K562 (cell line): ENCODE results near the gene NOS1. TPM values are rescaled to one million over a fixed set of nuclear protein-coding genes. Genes with fewer than 3 reads are reported as not detected.

Experiments
- ATAC-seq: fragments of 200-7000 bp; cut with Tn5 transposase; 3 replicates; pipeline ENCODE4 v1.9.1; 2020; ENCODE audit warnings: moderate library complexity
- BruUV-seq: library from RNA; stranded (reverse); fragments of 400-500 nt; replicated peaks from 2 replicates; lab custom pipeline; 2021; lab: Mats Ljungman, UMichigan
- CTCF ChIA-PET: fragments of 300-600 bp; formaldehyde crosslinking; extraction: SDS; loops from one replicate; lab custom pipeline; 2021; ENCODE audit warnings: low intra/inter-chr PET ratio; lab: Yijun Ruan, JAX
- POLR2A ChIA-PET: fragments of 300-600, 350-650 bp; sonication (Branson Sonifier 250); formaldehyde crosslinking; extraction: SDS; loops from one replicate; lab custom pipeline; 2021; ENCODE audit warnings: antibody characterized with exemption, inconsistent platforms; lab: Yijun Ruan, JAX
- DNase-seq, 4 experiments: peaks; one replicate each; pipeline versions ENCODE4 v3.0.0 to v3.0.0-alpha.2; 2011 to 2018; ENCODE audit warnings: low spot score in 3 of 4, mixed read lengths in 3 of 4; ENCODE audit errors: extremely low read depth in 1 of 4
- FAIRE-seq: peaks from 2 replicates; lab custom pipeline; 2011; peaks lifted over from hg19 to GRCh38; lab: Jason Lieb, UNC
- H2AFZ ChIP-seq: 2 replicates; pipeline ENCODE4 v1.6.0; 2011; ENCODE audit warnings: low read depth, low read length, control low read depth, inconsistent platforms
- H3K27ac ChIP-seq: fragments of 200-600 bp; 3 replicates; pipeline ENCODE4 v1.8.0; 2011; ENCODE audit warnings: low read depth, mild to moderate bottlenecking, control low read depth, inconsistent platforms, low read length, moderate library complexity, mixed read lengths; ENCODE audit errors: extremely low read depth
- H3K27me3 ChIP-seq, 2 experiments: fragments of 300-600 bp in 1 of 2; 2 replicates in 1 of 2; 3 replicates in 1 of 2; pipeline versions ENCODE4 v1.6.0 to v1.8.0; 2011; ENCODE audit warnings: inconsistent platforms in 2 of 2, low read length in 2 of 2, mild to moderate bottlenecking in 1 of 2, mixed read lengths in 1 of 2, moderate library complexity in 1 of 2; ENCODE audit not compliant: control insufficient read depth in 2 of 2, insufficient read depth in 2 of 2
- H3K36me3 ChIP-seq: fragments of 300-600 bp; 3 replicates; pipeline ENCODE4 v1.8.0; 2011; ENCODE audit warnings: mild to moderate bottlenecking, low read length, inconsistent platforms; ENCODE audit not compliant: control insufficient read depth, insufficient read depth
- H3K4me1 ChIP-seq, 2 experiments: fragments of 200-600 bp in 1 of 2; replicated peaks in 1 of 2; 2 replicates in 1 of 2; 3 replicates in 1 of 2; pipeline versions ENCODE4 v1.5.1 to v1.8.0; 2011; ENCODE audit warnings: inconsistent platforms in 2 of 2, low read length in 2 of 2, mild to moderate bottlenecking in 1 of 2, mixed read lengths in 1 of 2, moderate library complexity in 1 of 2; ENCODE audit not compliant: control insufficient read depth in 2 of 2, insufficient read depth in 2 of 2
- H3K4me2 ChIP-seq: 2 replicates; pipeline ENCODE4 v1.6.1; 2011; ENCODE audit warnings: low read length, control low read depth, inconsistent platforms, mixed read lengths; ENCODE audit not compliant: insufficient read depth
- H3K4me3 ChIP-seq: fragments of 200-600 bp; sonication (generic), shearing (Covaris generic); 2 replicates; pipeline ENCODE4 v1.5.1; 2016; ENCODE audit warnings: control low read depth, inconsistent platforms
- H3K79me2 ChIP-seq: fragments of 200-600 bp; 3 replicates; pipeline ENCODE4 v1.8.0; 2011; ENCODE audit warnings: low read length, inconsistent platforms; ENCODE audit not compliant: control insufficient read depth, insufficient read depth
- H3K9ac ChIP-seq, 2 experiments: 2 replicates each; pipeline versions ENCODE4 v1.6.0 to v1.6.1; 2011; ENCODE audit warnings: low read depth in 2 of 2, low read length in 2 of 2, control low read depth in 1 of 2, inconsistent platforms in 1 of 2, mild to moderate bottlenecking in 1 of 2, mixed read lengths in 1 of 2; ENCODE audit not compliant: insufficient read depth in 1 of 2
- H3K9me1 ChIP-seq: one replicate; pipeline ENCODE4 v1.6.0; 2011; ENCODE audit warnings: inconsistent platforms, mild to moderate bottlenecking, low read length, moderate library complexity; ENCODE audit not compliant: control insufficient read depth, insufficient read depth
- H3K9me3 ChIP-seq: replicated peaks from 2 replicates; pipeline ENCODE4 v1.5.1; 2011; ENCODE audit warnings: low read depth, low read length, inconsistent platforms; ENCODE audit not compliant: control insufficient read depth, insufficient read depth
- H4K20me1 ChIP-seq: replicated peaks from 2 replicates; pipeline ENCODE4 v1.6.1; 2011; ENCODE audit warnings: low read length, inconsistent platforms, mixed read lengths; ENCODE audit not compliant: control insufficient read depth, insufficient read depth
- ARID1B ChIP-seq: fragments of 450-650 bp; IDR thresholded peaks from 2 replicates; pipeline ENCODE4 v1.6.1; 2016; ENCODE audit warnings: antibody characterized with exemption, mild to moderate bottlenecking, inconsistent platforms
- ELF1 ChIP-seq: fragments of 200-800 bp; sonication (Bioruptor generic); IDR thresholded peaks from 2 replicates; pipeline ENCODE4 v1.6.1; 2016; ENCODE audit warnings: missing genetic modification characterization, missing compliant biosample characterization
- KDM2B ChIP-seq: fragments of 250-450 bp; sonication (Bioruptor Pico); IDR thresholded peaks from 2 replicates; pipeline ENCODE4 v1.8.0; 2021; ENCODE audit warnings: mild to moderate bottlenecking, moderate library complexity
- NCOA1 ChIP-seq: fragments of 450-650 bp; IDR thresholded peaks from 2 replicates; pipeline ENCODE4 v1.6.1; 2016; ENCODE audit warnings: low read depth
- POLR2A ChIP-seq: fragments of 450-650 bp; conservative IDR thresholded peaks from 2 replicates; pipeline ENCODE4 v1.6.1; 2016
- POLR3G ChIP-seq: IDR thresholded peaks from 2 replicates; pipeline ENCODE4 v1.6.1; 2011; ENCODE audit not compliant: insufficient read length, insufficient replicate concordance; ENCODE audit errors: extremely low read depth
- TFE3 ChIP-seq: fragments of 450-650 bp; formaldehyde crosslinking; IDR thresholded peaks from 2 replicates; pipeline ENCODE4 v1.4.0; 2020; ENCODE audit warnings: mild to moderate bottlenecking, mixed read lengths
- THAP12 ChIP-seq: fragments of 250-450 bp; sonication (Bioruptor Pico); IDR thresholded peaks from 2 replicates; pipeline ENCODE4 v1.9.0; 2021; ENCODE audit warnings: mild to moderate bottlenecking, inconsistent platforms
- THRB ChIP-seq: fragments of 450-650 bp; formaldehyde crosslinking; conservative IDR thresholded peaks from 2 replicates; pipeline ENCODE4 v1.4.0; 2022; ENCODE audit warnings: mild to moderate bottlenecking, missing genetic modification characterization
- ZBTB34 ChIP-seq: fragments of 250-450 bp; sonication (Bioruptor Pico); IDR thresholded peaks from 2 replicates; pipeline ENCODE4 v1.8.0; 2021; ENCODE audit warnings: mild to moderate bottlenecking, moderate library complexity
- WGBS: fragments of 100-300 bp; shearing (Covaris generic); methylation state at CpG from one replicate; pipeline ENCODE4 v1.1.6; 2016; ENCODE audit warnings: low coverage, mixed read lengths; ENCODE audit not compliant: insufficient coverage; ENCODE audit errors: missing lambda C conversion rate; 5-methylcytosine and 5-hydroxymethylcytosine counted together
- in situ Hi-C: fragments of 300-500 bp; cut with MboI; formaldehyde crosslinking; loops from 4 replicates; pipeline ENCODE4 v1.15.0; 2018; ENCODE audit warnings: inconsistent platforms, mixed read lengths
- intact Hi-C: fragments of 100-400 bp; cut with micrococcal nuclease; formaldehyde crosslinking; loops from 2 replicates; pipeline ENCODE4 v1.14.2; 2022
- polyA plus RNA-seq, 8 experiments: library from polyadenylated mRNA; depleted of rRNA in 4 of 8; stranded (reverse) in 5 of 8; unstranded in 3 of 8; fragments of >200 nt; fragmentation: Nextera tagmentation in 2 of 8; fragmentation: Illumina TruSeq in 1 of 8; extraction: Ambion mirVana in 2 of 8; extraction: Trizol in 1 of 8; gene quantifications; 2 replicates each; pipeline versions ENCODE4 v1.2.1 to v1.2.3, GENCODE V29; 2011 to 2014; ENCODE audit warnings: inconsistent platforms in 1 of 8, missing spikeins in 1 of 8
- total RNA-seq, 7 experiments: library from RNA; depleted of rRNA in 6 of 7; stranded (reverse); fragments of >200 nt in 6 of 7; fragmentation: Illumina TruSeq in 2 of 7; extraction: Trizol in 2 of 7; gene quantifications; 2 replicates each; pipeline versions ENCODE4 v1.2.1 to v1.2.3, GENCODE V29; 2011 to 2021; ENCODE audit warnings: low replicate concordance in 1 of 7

NOS1 gene
- total and polyA plus RNA-seq, 9 of the 15 experiments (the other 6 are each of a cell fraction or from before 2014, with no cell fraction given): not detected

- no peak overlapping the region for H3K27ac ChIP-seq
- no CpG with 5 or more reads among the region's 1 CpG for WGBS
- no peaks in the 10 kb centered on the region for H4K20me1 ChIP-seq
- H3K4me1 ChIP-seq: no peaks in the 10 kb centered on the region
- no peak overlapping the region for H3K9ac ChIP-seq
- no peak overlapping the region for H2AFZ ChIP-seq
- POLR2A ChIA-PET: no interaction called here
- peaks cover 5 to 24% of the 10 kb centered on the region in 2 experiments; a peak in 3 of 5 replicates for H3K27me3 ChIP-seq
- H3K36me3 ChIP-seq: no peaks in the 10 kb centered on the region
- no peak for ATAC-seq
- H3K4me2 ChIP-seq: no peak overlapping the region
- CTCF ChIA-PET: no interaction called here
- FAIRE-seq: no peak
- no peaks in the 10 kb centered on the region for H3K79me2 ChIP-seq
- in situ Hi-C loops: no loop called here
- TF ChIP-seq POLR2A (no peak), KDM2B (no peak)
- TF ChIP-seq, all 486 proteins: peak for 0
- DNase-seq: no peak
- intact Hi-C loops: no loop called here
- Histone ChIP-seq H3K9me1 (no peaks in the 10 kb centered on the region), H3K9me3 (no peaks in the 10 kb centered on the region), H3K4me3 (no peak overlapping the region)
- no TSS peak for BruUV-seq
Observed at GRCh38 chr12:117322428-117322827, 39.0 kb downstream of the NOS1 start.

- no TSS peak for BruUV-seq
- POLR2A ChIA-PET: no interaction called here
- DNase-seq: no peak
- no peaks in the 10 kb centered on the region for H3K4me1 ChIP-seq
- WGBS: 0% methylated on average over 4 of the region's 4 CpGs
- H2AFZ ChIP-seq: no peak overlapping the region
- FAIRE-seq: no peak
- H4K20me1 ChIP-seq: no peaks in the 10 kb centered on the region
- no peaks in the 10 kb centered on the region for H3K36me3 ChIP-seq
- no peaks in the 10 kb centered on the region for H3K9me3 ChIP-seq
- no peak overlapping the region for H3K4me3 ChIP-seq
- no peaks in the 10 kb centered on the region for H3K9me1 ChIP-seq
- H3K27me3 ChIP-seq: peaks cover 5 to 21% of the 10 kb centered on the region in 2 experiments; a peak in 3 of 5 replicates
- no peak for ATAC-seq
- no peak overlapping the region for H3K27ac ChIP-seq
- in situ Hi-C loops (no loop called here), intact Hi-C loops (no loop called here)
- no peak overlapping the region for H3K9ac ChIP-seq
- CTCF ChIA-PET: interaction anchor here (0.6 kb wide), 1 partner anchor 463 kb away, joined by 4 read pairs; no protein-coding TSS in a partner anchor
- H3K79me2 ChIP-seq: no peaks in the 10 kb centered on the region
- no peak overlapping the region for H3K4me2 ChIP-seq
- no peak for TF ChIP-seq POLR3G
- no peak for TF ChIP-seq THRB (CRISPR knock-in tag)
- TF ChIP-seq ELF1: no peak
- TF ChIP-seq ARID1B: no peak
- TF ChIP-seq TFE3 (CRISPR knock-in tag): no peak
- TF ChIP-seq ZBTB34: no peak
- TF ChIP-seq THAP12 (CRISPR knock-in tag): no peak
- TF ChIP-seq NCOA1: no peak
Observed at GRCh38 chr12:117321572-117321971, 39.9 kb downstream of the NOS1 start.
